CD4-positive, alpha-beta T cell treated with Interleukin-2 at 100 ng/mL for 4 hours (primary cell): Measurements from ENCODE around the gene BCL7B.
"Not testable (repeated sequence)": the region's sequence is repeated elsewhere in the genome, so short reads cannot be mapped to it uniquely, and the experiment has no call there.

Source experiments
- DNase-seq: peaks from one replicate; pipeline ENCODE4 v3.0.0-alpha.2; 2020; ENCODE audit warnings: low spot score

BCL7B gene

GRCh38 chr7:73535918-73536317 lies 21.6 kb downstream of the BCL7B start:
- DNase-seq = not testable (repeated sequence)

GRCh38 chr7:73533742-73534141 lies 23.7 kb downstream of the BCL7B start:
- no peak for DNase-seq

GRCh38 chr7:73532224-73532623 lies 25.3 kb downstream of the BCL7B start:
- no peak for DNase-seq

GRCh38 chr7:73530800-73531199 lies 26.7 kb downstream of the BCL7B start:
- no peak for DNase-seq

DNA sequence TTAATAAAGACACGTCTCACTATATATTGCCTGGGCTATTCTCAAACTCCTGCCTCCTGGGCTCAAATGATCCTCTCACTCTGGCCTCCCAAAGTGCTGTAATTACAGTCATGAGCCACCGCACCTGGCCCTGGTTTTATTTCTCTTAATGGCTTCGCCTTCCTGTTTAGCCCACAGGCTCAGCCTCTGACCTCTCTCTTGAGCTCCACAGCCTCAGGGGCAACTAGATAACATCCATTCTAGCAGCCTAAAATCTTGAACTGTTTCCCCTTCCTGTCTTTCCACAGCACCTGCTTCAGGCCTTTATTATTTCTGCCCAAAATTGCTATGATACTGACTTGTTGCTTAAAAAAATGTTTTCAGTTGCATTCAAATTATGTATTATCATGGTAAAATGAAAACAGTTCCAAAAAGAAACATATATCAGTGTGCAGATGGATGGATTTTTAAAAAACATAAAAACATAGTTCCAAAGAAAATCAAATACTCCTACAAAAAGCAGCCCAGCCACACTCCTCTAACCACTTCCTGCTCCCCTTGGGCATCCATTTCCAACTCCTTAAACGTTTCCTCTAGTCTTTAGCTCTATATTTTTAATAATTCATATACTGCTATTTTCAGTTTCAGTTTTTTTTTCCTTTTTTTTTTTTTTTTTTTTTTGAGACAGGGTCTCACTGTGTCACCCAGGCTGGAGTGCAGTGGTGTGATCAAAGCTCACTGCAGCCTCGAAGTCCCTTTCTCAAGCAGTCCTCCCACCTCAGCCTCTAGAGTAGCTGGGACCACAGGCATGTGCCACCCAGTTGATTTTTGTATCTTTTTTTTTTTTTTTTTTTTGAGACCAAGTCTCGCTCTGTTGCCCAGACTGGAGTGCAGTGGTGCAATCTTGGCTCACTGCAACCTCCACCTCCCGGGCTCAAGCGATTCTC lies 30.3 kb downstream of the BCL7B start:
- no peak for DNase-seq

GRCh38 chr7:73526158-73526494 lies 31.4 kb downstream of the BCL7B start:
- DNase-seq = not testable (repeated sequence)

DNA sequence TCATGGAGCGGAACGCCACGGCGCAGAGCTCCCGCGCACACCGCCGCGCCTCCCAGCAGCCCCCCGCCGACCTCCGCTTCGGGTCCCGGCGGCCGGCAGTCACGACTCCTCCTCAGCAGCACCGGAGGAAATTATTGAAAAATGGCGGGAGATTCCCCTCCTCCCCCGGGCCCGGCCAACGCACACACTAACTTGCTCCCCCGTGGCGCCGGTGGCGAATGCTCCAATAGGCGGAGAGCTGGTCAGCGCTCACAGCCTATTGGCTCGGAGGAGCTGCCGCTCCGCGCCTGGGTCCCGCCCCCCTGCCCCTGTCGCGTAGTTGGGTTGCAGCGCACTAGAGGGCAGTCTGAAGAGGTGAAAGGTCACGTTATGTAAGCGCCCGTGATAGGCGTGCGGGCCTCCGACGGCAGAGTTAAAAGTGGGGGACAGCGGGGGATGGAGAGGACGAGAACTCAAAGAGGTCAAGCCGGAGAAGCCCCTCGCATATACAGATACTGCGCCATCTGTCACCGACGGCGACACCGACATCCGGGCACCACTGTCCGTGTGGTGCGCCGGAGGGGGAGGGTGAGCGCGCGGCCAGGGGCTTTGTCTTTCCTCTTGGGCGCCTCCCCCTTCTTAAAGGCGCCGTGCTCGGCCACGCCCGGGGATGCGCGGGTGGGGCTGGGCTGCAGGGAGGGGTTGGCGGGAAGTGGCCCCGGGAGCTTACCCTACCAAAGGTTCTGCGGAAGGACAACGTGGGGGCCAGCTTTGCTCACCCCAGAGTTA lies 35.2 kb downstream of the BCL7B start, which contains the start of gene BAZ1B:
Gene BAZ1B (minus strand): TSS at position 189 of the 768 bp plus-strand sequence. CDS start 360 bp downstream, outside the sequence.
- DNase-seq = peak; percentile 98

DNA sequence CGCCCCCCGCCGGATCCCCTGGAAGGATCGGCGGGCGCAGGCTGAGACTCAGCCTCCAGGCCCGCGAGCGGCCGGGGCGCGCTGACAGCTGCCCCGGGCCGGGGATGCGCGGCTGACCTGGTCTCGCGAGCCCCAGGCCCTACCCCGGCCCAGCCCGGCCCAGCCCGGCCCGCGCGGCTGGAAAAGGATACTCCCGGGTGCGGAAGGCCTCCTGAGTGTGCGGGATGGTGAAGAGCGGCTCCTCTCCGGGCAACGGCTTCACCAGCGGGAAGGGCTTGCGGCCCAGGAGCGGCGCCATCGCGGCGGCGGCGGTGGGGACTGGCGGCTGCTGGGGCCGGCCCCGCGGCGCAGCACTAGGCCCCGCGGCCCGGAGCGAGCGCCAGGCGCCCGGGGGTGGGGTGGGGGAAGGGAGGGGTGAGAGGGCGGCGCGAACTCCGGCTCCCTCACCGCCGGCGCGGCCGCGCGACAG lies 35.8 kb downstream of the BCL7B start:
- DNase-seq = no peak

GRCh38 chr7:73520673-73521635 lies 36.5 kb downstream of the BCL7B start:
- no peak for DNase-seq

GRCh38 chr7:73519867-73520672 lies 37.4 kb downstream of the BCL7B start:
- DNase-seq = peak; percentile 27

DNA sequence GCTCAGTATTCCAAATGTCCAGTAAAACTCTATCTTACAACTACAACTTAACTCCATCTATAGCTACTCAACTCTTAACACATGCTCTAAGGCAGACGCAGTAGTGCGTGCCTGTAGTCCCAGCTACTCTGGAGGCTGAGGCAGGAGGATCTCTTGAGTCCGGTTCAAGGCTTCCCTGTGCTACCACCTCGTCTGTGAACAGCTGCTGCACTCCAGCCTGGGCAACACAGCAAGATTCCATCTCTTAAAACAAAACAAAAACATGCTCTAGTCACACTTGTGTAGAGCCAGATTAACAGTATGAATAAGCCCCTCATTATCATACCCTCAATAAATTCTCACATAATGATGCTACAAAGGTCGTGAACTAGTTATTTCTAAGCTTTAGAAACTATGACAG lies 39.0 kb downstream of the BCL7B start:
- DNase-seq = no peak

DNA sequence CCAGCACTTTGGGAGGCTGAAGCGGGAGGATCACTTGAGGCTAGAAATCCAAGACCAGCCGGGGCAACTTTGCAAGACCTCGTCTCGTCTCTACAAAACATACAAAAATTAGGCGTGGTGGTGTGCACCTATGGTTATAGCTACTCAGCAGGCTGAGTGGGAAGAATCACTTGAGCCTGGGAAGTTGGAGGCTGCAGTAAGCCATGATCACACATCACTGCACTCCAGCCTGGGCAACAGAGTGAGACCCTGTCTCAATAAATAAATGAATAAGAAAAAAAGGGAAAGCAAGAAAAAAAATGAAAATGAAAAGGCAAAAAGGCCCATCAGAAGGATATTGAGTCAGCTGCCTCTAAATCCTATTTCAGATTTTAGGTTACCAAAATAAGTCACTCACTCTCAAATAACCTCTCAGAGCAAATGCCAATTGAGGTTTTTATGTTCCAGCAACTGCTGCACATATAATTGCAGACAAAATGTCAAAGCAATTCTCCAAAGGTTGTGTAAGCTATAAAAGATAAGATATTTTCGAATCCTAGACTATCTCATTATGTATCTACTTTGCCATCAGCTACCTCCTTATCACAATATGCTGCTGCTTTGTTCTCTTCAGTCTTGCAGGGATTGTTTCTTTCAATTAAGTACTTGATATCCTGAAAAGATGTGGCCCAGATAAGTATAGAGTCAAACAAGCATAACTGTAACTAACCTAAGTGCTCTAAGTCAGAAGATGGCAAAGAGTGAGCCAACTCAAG lies 40.1 kb downstream of the BCL7B start:
- no peak for DNase-seq

GRCh38 chr7:73515178-73515577 lies 42.3 kb downstream of the BCL7B start:
- DNase-seq = no peak

- DNase-seq = no peak
These were observed 45.3 kb downstream of the BCL7B start for GRCh38 chr7:73512018-73512780.

DNA sequence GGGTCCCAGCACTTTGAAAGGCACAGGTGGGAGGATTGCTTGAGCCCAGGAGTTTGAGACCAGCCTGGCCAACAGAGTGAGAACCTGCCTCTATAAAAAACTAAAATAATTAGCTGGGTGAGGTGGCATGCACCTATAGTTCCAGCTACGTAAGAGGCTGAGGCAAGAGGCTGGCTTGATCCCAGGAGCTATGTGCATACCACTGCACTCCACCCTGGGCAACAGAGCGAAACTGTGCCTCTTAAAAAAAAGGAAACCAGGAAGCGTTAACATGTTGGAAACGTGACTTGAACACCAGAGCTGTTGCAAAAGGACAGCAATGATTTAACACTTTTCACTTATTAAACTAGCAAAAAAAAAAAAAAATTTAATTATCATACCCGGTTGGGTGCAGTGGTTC lies 48.0 kb downstream of the BCL7B start:
- DNase-seq = no peak

- no peak for DNase-seq
These were observed 49.9 kb downstream of the BCL7B start for GRCh38 chr7:73507556-73507955.

DNA sequence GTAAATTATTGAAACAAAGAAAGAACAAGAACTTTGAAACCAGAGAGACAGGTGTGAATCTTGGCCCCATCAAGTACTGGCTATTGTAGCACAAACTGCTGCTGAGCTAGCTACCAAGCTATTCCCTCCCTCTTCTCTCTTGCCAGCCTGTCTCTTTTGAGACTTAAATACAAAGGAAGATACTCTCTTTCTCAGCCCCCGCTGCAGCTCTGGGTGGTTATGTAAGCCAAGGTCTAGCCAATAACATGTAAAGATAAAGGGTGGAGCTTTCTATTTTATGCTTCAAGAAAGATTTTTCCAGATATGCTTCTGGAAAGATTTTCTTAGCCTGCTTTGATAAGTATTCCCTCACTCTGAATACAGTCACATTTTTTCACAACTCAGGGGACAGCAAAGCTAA lies 52.6 kb downstream of the BCL7B start:
- no peak for DNase-seq

DNA sequence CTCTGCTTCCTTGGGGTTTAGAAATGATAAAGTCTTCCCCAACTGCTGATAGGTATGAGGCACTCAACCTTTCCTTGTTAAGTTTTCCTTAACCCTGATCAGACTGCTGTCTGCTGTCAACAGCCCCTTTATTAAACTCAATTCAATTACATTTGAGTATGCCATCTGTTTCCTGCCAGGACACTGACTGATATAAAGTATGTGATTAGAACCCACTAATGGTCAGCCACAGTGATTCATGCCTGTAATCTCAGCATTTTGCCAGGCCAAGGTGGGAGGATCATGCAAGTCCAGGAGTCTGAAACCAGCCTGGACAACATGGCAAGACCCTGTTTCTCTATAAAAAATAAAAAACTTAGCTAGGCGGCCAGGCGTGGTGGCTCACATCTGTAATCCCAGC lies 53.5 kb downstream of the BCL7B start:
- DNase-seq = no peak

GRCh38 chr7:73503229-73503628 lies 54.3 kb downstream of the BCL7B start:
- no peak for DNase-seq
